Adrenal gland (tissue), 12 donors: Measurements from ENCODE around the gene C12orf43. TPM values are rescaled to one million over a fixed set of nuclear protein-coding genes. Genes with fewer than 3 reads are reported as not detected.

Experiments used
- DNase-seq, 7 donors: peaks; one replicate each; pipeline ENCODE4 v3.0.0-alpha.2; 2019 to 2020
- H3K27ac ChIP-seq, 5 donors: fragments of 200-600 bp; sonication (generic) in 4 of 5; 1 replicate in 3 of 5; 2 replicates in 2 of 5; pipeline versions ENCODE4 v1.5.1 to v1.8.0; 2016 to 2020; ENCODE audit warnings: mild to moderate bottlenecking in 1 of 5
- H3K27me3 ChIP-seq: fragments of 200-600 bp; 2 replicates; pipeline ENCODE4 v1.8.0; 2021
- H3K36me3 ChIP-seq, 2 donors: fragments of 200-600 bp; replicated peaks in 1 of 2; 1 replicate in 1 of 2; 2 replicates in 1 of 2; pipeline versions ENCODE4 v1.5.1 to v1.8.0; 2018 to 2022
- H3K4me1 ChIP-seq, 2 donors: fragments of 200-600 bp; replicated peaks in 1 of 2; 1 replicate in 1 of 2; 2 replicates in 1 of 2; pipeline versions ENCODE4 v1.5.1 to v1.8.0; 2018 to 2021
- H3K4me3 ChIP-seq, 4 donors: fragments of 200-600 bp; sonication (generic) in 3 of 4; one replicate each; pipeline ENCODE4 v1.5.1; 2016 to 2018
- H3K9me3 ChIP-seq, 3 donors: fragments of 200-600 bp; sonication (generic) in 1 of 3; replicated peaks in 1 of 3; 1 replicate in 2 of 3; 2 replicates in 1 of 3; pipeline versions ENCODE4 v1.5.1 to v1.8.0; 2016 to 2021
- POLR2A ChIP-seq, 2 donors: fragments of 450-650 bp; IDR thresholded peaks; one replicate each; pipeline ENCODE4 v1.6.1; 2017; ENCODE audit warnings: antibody characterized with exemption in 2 of 2, mild to moderate bottlenecking in 2 of 2, moderate library complexity in 1 of 2
- WGBS, 4 donors: extraction: QIAGEN DNeasy Blood & Tissue Kit in 2 of 4; methylation state at CpG; one replicate each; pipeline versions ENCODE4 v1.1.5 to v1.1.7; 2013 to 2017; 5-methylcytosine and 5-hydroxymethylcytosine counted together
- intact Hi-C, 2 donors: fragments of 100-400 bp; cut with DNase I; formaldehyde crosslinking; loops; one replicate each; pipeline versions ENCODE4 v1.14.1 to v1.15.0; 2022 to 2023
- polyA plus RNA-seq, 3 donors: library from polyadenylated mRNA; stranded (reverse); fragments of 200-250 nt in 2 of 3; fragments of 350-450 nt in 1 of 3; fragmentation: Illumina TruSeq in 1 of 3; extraction: RNeasy Lipid Tissue Mini Kit (QIAGEN cat#74804) in 1 of 3; gene quantifications; one replicate each; pipeline ENCODE4 v1.2.3, GENCODE V29; 2013 to 2014
- total RNA-seq, 9 donors: library from RNA; depleted of rRNA in 4 of 9; stranded (reverse); fragments of >200 nt in 4 of 9; fragments of 120-200 nt in 1 of 9; fragmentation: NEBNext Ultra II Directional in 1 of 9; extraction: Animal tissue kit (Norgen Biotek cat#: 25700) in 1 of 9; gene quantifications; one replicate each; pipeline versions ENCODE4 v1.1.0 to v1.2.4, GENCODE V29; 2013 to 2023
- TF ChIP-seq, protein P1 (sequence below), 6 experiments: fragments of 450-650 bp in 4 of 6; fragments of 200-600 bp in 2 of 6; sonication (generic) in 1 of 6; IDR thresholded peaks; 1 replicate in 5 of 6; 2 replicates in 1 of 6; pipeline versions ENCODE4 v1.5.1 to v1.8.0; 2016 to 2021; ENCODE audit warnings: antibody characterized with exemption in 6 of 6, mild to moderate bottlenecking in 2 of 6, moderate library complexity in 1 of 6
- donor health status: healthy with polysubstance abuse.
- donor health status: Bipolar disorder and iron deficiency.
- donor health status: DM: yes; HTN: yes; CAD: no.
- donor health status: DM: no; HTN: no; CAD: no.
- donor health status: DM: no; HTN: no; CAD: no.
- donor health status: DM: yes; HTN: yes; CAD: no.

C12orf43 gene
- total and polyA plus RNA-seq, 12 donors = 8.9 to 20.0 (median 13.5) TPM

DNA sequence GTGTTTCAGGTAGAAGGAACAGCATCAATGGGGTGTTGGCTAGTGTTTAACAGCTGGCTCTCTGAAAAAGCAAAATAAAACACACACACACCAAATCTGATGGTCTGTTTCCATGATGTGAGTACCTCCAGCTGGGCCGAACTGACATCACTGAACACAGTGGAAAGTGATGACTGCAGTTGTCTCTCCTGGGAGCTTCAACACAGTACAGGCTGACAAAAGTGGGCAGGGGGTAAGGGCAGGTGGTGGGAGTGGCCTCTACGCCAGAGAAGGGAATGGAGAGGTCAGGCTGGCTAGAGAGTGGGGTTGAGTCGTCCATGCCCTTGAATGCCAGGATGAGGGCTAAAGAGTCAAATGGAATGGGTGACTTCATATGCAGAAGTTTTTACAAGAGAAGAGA lies 46.0 kb downstream of the C12orf43 start:
- H3K9me3 ChIP-seq = no peaks in the 10 kb centered on the region
- intact Hi-C loops = loop anchor here (10.0 kb wide), 3 partner anchors 216 to 386 kb away; partner anchors contain the start of genes CABP1 (in 2 of the 2) and POP5 (in 1 of the 2)
- H3K27ac ChIP-seq = no peak overlapping the region
- no peak overlapping the region for H3K4me3 ChIP-seq
- no peaks in the 10 kb centered on the region for H3K27me3 ChIP-seq
- no peaks in the 10 kb centered on the region for H3K4me1 ChIP-seq
- H3K36me3 ChIP-seq = no peaks in the 10 kb centered on the region
- no peak for TF ChIP-seq POLR2A (IDR thresholded peaks at IDR 0.05)
- TF ChIP-seq, protein P1, sequence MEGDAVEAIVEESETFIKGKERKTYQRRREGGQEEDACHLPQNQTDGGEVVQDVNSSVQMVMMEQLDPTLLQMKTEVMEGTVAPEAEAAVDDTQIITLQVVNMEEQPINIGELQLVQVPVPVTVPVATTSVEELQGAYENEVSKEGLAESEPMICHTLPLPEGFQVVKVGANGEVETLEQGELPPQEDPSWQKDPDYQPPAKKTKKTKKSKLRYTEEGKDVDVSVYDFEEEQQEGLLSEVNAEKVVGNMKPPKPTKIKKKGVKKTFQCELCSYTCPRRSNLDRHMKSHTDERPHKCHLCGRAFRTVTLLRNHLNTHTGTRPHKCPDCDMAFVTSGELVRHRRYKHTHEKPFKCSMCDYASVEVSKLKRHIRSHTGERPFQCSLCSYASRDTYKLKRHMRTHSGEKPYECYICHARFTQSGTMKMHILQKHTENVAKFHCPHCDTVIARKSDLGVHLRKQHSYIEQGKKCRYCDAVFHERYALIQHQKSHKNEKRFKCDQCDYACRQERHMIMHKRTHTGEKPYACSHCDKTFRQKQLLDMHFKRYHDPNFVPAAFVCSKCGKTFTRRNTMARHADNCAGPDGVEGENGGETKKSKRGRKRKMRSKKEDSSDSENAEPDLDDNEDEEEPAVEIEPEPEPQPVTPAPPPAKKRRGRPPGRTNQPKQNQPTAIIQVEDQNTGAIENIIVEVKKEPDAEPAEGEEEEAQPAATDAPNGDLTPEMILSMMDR (IDR thresholded peaks at IDR 0.05) = no peak
- no peak for DNase-seq
- 60 to 76% (median 64%) methylated on average over 3 of the region's 3 CpGs for WGBS, 4 donors

DNA sequence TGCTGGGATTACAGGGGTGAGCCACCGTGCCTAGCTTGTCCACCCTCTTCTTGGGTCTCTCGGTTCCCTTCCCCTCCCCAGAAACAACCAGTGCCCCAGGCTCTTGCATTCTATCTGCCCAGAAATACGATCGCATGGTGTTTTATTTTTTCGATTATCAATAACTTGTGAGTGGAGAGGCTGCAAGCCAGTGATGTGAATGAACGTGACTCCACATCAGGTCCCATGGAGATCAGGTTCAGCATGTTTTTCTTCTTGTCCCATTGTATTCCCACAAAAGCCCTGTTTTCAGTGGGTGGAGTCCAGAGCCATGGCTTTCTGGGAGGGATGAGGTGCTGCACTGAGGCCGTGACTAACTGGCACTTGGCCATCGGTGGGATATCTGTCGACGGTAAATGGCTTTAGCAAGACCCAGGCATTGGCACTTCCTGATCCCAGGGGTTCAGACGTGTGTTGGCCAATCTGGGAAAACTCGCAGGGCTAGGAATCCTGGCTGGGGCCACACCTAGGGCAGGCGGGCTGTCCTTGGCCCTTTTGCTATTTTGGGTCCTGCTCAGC lies 50.7 kb downstream of the C12orf43 start:
- H3K4me1 ChIP-seq = no peaks in the 10 kb centered on the region
- intact Hi-C loops = loop anchor here in 1 of 2 donors (5.0 kb wide), 1 partner anchor 373 kb away; no protein-coding TSS in a partner anchor
- no peak for DNase-seq
- H3K4me3 ChIP-seq = no peak overlapping the region
- TF ChIP-seq, protein P1 (IDR thresholded peaks at IDR 0.05) = no peak
- no peak for TF ChIP-seq POLR2A (IDR thresholded peaks at IDR 0.05)
- no peaks in the 10 kb centered on the region for H3K36me3 ChIP-seq
- H3K9me3 ChIP-seq = no peaks in the 10 kb centered on the region
- no peaks in the 10 kb centered on the region for H3K27me3 ChIP-seq
- H3K27ac ChIP-seq = no peak overlapping the region
- 67 to 75% (median 73%) methylated on average over 9 to 13 of the region's 13 CpGs for WGBS, 4 donors

DNA sequence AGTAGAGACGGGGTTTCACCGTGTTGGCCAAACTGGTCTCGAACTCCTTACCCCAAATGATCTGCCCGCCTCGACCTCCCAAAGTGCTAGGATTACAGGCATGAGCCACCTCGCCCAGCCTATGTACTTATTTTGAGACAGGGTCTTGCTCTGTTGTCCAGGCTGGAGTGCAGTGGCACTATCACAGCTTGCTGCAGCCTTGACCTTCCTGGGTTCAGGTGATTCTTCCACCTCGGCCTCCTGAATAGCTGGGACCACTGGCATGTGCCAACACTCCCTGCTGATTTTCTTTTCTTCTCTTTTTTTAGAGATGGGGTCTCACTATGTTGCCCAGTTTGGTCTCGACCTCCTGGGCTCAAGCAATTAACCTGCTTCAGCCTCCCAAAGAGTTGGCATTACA lies 52.0 kb downstream of the C12orf43 start:
- H3K27me3 ChIP-seq = no peaks in the 10 kb centered on the region
- no peaks in the 10 kb centered on the region for H3K9me3 ChIP-seq
- H3K4me3 ChIP-seq = no peak overlapping the region
- no peak overlapping the region for H3K27ac ChIP-seq
- no peak for DNase-seq
- no peak for TF ChIP-seq POLR2A (IDR thresholded peaks at IDR 0.05)
- TF ChIP-seq, protein P1 (IDR thresholded peaks at IDR 0.05) = no peak
- no peaks in the 10 kb centered on the region for H3K36me3 ChIP-seq
- 76 to 84% (median 80%) methylated on average over 8 of the region's 8 CpGs for WGBS, 4 donors
- intact Hi-C loops = no loop called here
- no peaks in the 10 kb centered on the region for H3K4me1 ChIP-seq

DNA sequence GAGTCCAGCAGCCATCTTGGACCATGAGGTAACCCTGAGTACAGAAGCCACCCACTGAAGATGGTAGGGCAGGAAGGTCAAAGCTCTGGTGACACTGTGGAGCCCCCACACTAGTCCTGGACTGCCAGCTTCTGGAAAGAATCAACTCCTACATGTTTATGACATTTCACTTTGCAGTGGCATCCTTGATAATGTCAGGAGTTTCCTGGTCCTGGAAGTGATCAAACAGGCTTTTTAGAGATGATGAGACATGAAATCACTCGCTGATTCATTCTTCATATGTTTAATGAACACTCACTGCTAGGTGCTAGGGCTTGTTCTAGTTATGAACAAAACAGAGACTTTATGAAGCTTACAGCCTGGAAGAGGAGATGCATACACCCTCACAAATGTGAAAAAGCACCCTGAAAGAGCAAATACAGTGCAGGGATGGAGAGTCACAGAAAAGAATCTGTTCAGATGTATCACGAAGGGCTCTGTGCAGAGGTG lies 53.7 kb downstream of the C12orf43 start:
- intact Hi-C loops = no loop called here

More for the DNA sequence above, 53.7 kb downstream of the C12orf43 start:
- Histone ChIP-seq H3K9me3 (no peaks in the 10 kb centered on the region), H3K4me1 (no peaks in the 10 kb centered on the region), H3K4me3 (no peak overlapping the region), H3K27ac (no peak overlapping the region), H3K36me3 (no peaks in the 10 kb centered on the region), H3K27me3 (no peaks in the 10 kb centered on the region)
- 77 to 94% (median 87%) methylated on average over 2 of the region's 2 CpGs for WGBS, 4 donors
- no peak for DNase-seq
- TF ChIP-seq POLR2A (IDR thresholded peaks at IDR 0.05) = no peak
- TF ChIP-seq, protein P1 (IDR thresholded peaks at IDR 0.05) = no peak
